ENCODE measurements around the gene TPBG. TPM values are rescaled to one million over a fixed set of nuclear protein-coding genes. Genes with fewer than 3 reads are reported as not detected.

Gene TPBG
- total RNA-seq, 1 experiment from 2014 or later, result 43.0 TPM

DNA sequence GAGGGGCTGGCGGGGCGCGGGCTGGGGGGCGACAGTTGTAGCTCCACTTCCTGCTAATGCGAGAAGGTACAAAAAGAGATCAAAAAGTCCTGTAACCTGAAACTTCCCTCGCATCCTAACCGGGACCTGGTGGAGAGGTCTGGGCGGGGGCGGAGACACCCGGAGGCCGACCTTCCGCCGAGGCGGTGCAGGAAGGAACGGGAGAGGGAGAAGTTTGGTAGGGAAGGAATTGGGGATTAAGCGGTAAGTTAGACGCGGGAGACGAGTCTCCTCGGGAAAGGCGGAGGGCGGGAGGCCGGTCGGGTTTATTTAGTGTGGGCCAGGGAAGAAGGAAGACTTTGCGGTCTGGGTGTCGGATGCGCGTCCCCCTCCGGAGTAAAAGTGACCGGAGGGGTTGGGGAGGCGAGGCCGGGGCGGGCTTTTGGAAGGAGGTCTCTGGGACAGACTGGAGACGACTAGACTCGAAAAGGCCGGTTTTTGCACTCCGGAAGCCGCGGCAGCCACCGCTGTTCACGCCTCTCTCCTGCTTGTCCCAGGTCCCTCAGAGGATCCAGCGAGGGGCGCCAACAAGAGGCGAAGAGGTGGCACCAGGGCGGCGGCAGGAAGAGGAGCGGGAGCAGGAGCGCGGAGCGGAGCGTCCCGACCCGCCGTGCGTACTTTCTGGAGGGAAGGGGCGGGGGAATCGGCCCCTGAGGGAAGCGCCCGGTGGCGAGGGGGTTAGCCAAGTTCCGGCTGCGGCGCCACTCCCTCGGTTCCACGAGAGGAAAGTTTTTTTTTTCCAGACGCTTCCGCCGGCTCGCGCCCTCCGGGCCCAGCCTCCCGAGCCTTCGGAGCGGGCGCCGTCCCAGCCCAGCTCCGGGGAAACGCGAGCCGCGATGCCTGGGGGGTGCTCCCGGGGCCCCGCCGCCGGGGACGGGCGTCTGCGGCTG, 734 bp downstream of the TPBG start:
- peak overlapping the region; percentile 84 for H2AFZ ChIP-seq (ENCODE audit: low read length)
- H3K27ac ChIP-seq (ENCODE audit: low read length), result peak overlapping the region; percentile 81
- peak; percentile 68 for DNase-seq
- CTCF ChIA-PET, result interaction anchor here (0.5 to 0.9 kb wide), 3 partner anchors 116 to 513 kb away, joined by 3 to 7 read pairs (median 5); no protein-coding TSS in a partner anchor
- H4K20me1 ChIP-seq (ENCODE audit: low read length), result peaks cover 15% of the 10 kb centered on the region
- H3K9ac ChIP-seq (ENCODE audit: low read length), result peak overlapping the region; percentile 88
- peaks cover 60% of the 10 kb centered on the region for H3K79me2 ChIP-seq (ENCODE audit: low read length)
- H3K9me2 ChIP-seq (replicated peaks; ENCODE audit: low read length), result no peaks in the 10 kb centered on the region
- peak overlapping the region; percentile 79 for H3K4me3 ChIP-seq (ENCODE audit: low read length)
- ATAC-seq, result peak; percentile 62
- H3K27me3 ChIP-seq (ENCODE audit: low read length), result no peaks in the 10 kb centered on the region
- POLR2A ChIA-PET (ENCODE audit: unreplicated experiment), result no interaction called here
- H3K4me1 ChIP-seq (ENCODE audit: insufficient read depth, low read length), result peaks cover 28% of the 10 kb centered on the region
- BruUV-seq (replicated peaks), result TSS peak; percentile 59
- intact Hi-C loops (cut with micrococcal nuclease), result loop anchor here (5.0 to 10.0 kb wide), 3 partner anchors 33 to 170 kb away; no protein-coding TSS in a partner anchor
- peak overlapping the region; percentile 96 for H3K4me2 ChIP-seq (ENCODE audit: low read length)
- H3K36me3 ChIP-seq (ENCODE audit: low read depth, low read length), result peaks cover 7% of the 10 kb centered on the region; the same call in 1 of the 2 replicates
- H3F3A ChIP-seq (ENCODE audit: low read length, unreplicated experiment), result no peaks in the 10 kb centered on the region
- no peaks in the 10 kb centered on the region for H3K9me3 ChIP-seq (ENCODE audit: low read length)
- TF ChIP-seq EZH2 (IDR thresholded peaks at IDR 0.05; ENCODE audit: low read length, unreplicated experiment), result no peak
- TF ChIP-seq, protein P1, sequence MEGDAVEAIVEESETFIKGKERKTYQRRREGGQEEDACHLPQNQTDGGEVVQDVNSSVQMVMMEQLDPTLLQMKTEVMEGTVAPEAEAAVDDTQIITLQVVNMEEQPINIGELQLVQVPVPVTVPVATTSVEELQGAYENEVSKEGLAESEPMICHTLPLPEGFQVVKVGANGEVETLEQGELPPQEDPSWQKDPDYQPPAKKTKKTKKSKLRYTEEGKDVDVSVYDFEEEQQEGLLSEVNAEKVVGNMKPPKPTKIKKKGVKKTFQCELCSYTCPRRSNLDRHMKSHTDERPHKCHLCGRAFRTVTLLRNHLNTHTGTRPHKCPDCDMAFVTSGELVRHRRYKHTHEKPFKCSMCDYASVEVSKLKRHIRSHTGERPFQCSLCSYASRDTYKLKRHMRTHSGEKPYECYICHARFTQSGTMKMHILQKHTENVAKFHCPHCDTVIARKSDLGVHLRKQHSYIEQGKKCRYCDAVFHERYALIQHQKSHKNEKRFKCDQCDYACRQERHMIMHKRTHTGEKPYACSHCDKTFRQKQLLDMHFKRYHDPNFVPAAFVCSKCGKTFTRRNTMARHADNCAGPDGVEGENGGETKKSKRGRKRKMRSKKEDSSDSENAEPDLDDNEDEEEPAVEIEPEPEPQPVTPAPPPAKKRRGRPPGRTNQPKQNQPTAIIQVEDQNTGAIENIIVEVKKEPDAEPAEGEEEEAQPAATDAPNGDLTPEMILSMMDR (conservative IDR thresholded peaks at IDR 0.05; ENCODE audit: low read depth, low read length), result 0 out of 2 replicates have a peak, but pooled peaks have one; percentile 8

DNA sequence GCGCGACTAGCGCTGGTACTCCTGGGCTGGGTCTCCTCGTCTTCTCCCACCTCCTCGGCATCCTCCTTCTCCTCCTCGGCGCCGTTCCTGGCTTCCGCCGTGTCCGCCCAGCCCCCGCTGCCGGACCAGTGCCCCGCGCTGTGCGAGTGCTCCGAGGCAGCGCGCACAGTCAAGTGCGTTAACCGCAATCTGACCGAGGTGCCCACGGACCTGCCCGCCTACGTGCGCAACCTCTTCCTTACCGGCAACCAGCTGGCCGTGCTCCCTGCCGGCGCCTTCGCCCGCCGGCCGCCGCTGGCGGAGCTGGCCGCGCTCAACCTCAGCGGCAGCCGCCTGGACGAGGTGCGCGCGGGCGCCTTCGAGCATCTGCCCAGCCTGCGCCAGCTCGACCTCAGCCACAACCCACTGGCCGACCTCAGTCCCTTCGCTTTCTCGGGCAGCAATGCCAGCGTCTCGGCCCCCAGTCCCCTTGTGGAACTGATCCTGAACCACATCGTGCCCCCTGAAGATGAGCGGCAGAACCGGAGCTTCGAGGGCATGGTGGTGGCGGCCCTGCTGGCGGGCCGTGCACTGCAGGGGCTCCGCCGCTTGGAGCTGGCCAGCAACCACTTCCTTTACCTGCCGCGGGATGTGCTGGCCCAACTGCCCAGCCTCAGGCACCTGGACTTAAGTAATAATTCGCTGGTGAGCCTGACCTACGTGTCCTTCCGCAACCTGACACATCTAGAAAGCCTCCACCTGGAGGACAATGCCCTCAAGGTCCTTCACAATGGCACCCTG, 1.6 kb downstream of the TPBG start:
- Histone ChIP-seq H3K79me2 (ENCODE audit: low read length) (peaks cover 64% of the 10 kb centered on the region), H3K4me1 (ENCODE audit: insufficient read depth, low read length) (peaks cover 28% of the 10 kb centered on the region), H3K27ac (ENCODE audit: low read length) (peak overlapping the region; percentile 81), H3K9me2 (replicated peaks; ENCODE audit: low read length) (no peaks in the 10 kb centered on the region), H3K9ac (ENCODE audit: low read length) (peak overlapping the region; percentile 88), H3K4me2 (ENCODE audit: low read length) (peak overlapping the region; percentile 96), H3K27me3 (ENCODE audit: low read length) (no peaks in the 10 kb centered on the region), H3K36me3 (ENCODE audit: low read depth, low read length) (peaks cover 7% of the 10 kb centered on the region; the same call in 1 of the 2 replicates), H3F3A (ENCODE audit: low read length, unreplicated experiment) (no peaks in the 10 kb centered on the region), H3K4me3 (ENCODE audit: low read length) (peak overlapping the region; percentile 79), H2AFZ (ENCODE audit: low read length) (peak overlapping the region; percentile 84), H4K20me1 (ENCODE audit: low read length) (peaks cover 15% of the 10 kb centered on the region), H3K9me3 (ENCODE audit: low read length) (no peaks in the 10 kb centered on the region)
- BruUV-seq (replicated peaks), result no TSS peak
- peak; percentile 33 for ATAC-seq
- POLR2A ChIA-PET (ENCODE audit: unreplicated experiment), result no interaction called here
- TF ChIP-seq, protein P1 (conservative IDR thresholded peaks at IDR 0.05; ENCODE audit: low read depth, low read length), result peak; percentile 1; the same call in 1 of the 2 replicates
- no peak for TF ChIP-seq EZH2 (IDR thresholded peaks at IDR 0.05; ENCODE audit: low read length, unreplicated experiment)
- TF ChIP-seq EZH2phosphoT487 (IDR thresholded peaks at IDR 0.05; ENCODE audit: borderline replicate concordance, low read length), result no peak
- CTCF ChIA-PET, result no interaction called here
- intact Hi-C loops (cut with micrococcal nuclease), result loop anchor here (10.0 kb wide), 1 partner anchor 170 kb away; no protein-coding TSS in a partner anchor
- DNase-seq, result peak; percentile 62
